Trophoblast cell (in vitro differentiated cells and primary cell): ENCODE results near the gene FSCN2.
A peak's percentile ranks its signal among the peaks of the same experiment; 100 is the strongest.

Experiments
- DNase-seq, 2 donors: peaks; one replicate each; pipeline ENCODE4 v3.0.0-alpha.2; 2016
- H2AFZ ChIP-seq: 2 replicates; pipeline ENCODE4 v1.6.1; 2013; ENCODE audit warnings: low read length, moderate library complexity, mild to moderate bottlenecking; ENCODE audit not compliant: insufficient read depth, poor library complexity
- H2AK5ac ChIP-seq: 2 replicates; pipeline ENCODE4 v1.6.1; 2013; ENCODE audit warnings: mild to moderate bottlenecking, low read length
- H2BK120ac ChIP-seq: 2 replicates; pipeline ENCODE4 v1.6.1; 2013; ENCODE audit warnings: low read length, mild to moderate bottlenecking, moderate library complexity; ENCODE audit not compliant: insufficient read depth, poor library complexity
- H2BK12ac ChIP-seq: 2 replicates; pipeline ENCODE4 v1.6.1; 2013; ENCODE audit warnings: mild to moderate bottlenecking, low read length, moderate library complexity
- H2BK5ac ChIP-seq: 2 replicates; pipeline ENCODE4 v1.6.1; 2013; ENCODE audit warnings: low read length, low read depth, moderate library complexity, mild to moderate bottlenecking; ENCODE audit not compliant: poor library complexity
- H3K14ac ChIP-seq: 2 replicates; pipeline ENCODE4 v1.6.1; 2013; ENCODE audit warnings: mild to moderate bottlenecking, low read length
- H3K18ac ChIP-seq: 2 replicates; pipeline ENCODE4 v1.6.1; 2013; ENCODE audit warnings: mild to moderate bottlenecking, low read length
- H3K23ac ChIP-seq: 2 replicates; pipeline ENCODE4 v1.6.1; 2013; ENCODE audit warnings: low read length
- H3K27ac ChIP-seq: 2 replicates; pipeline ENCODE4 v1.5.1; 2013; ENCODE audit warnings: low read depth, mild to moderate bottlenecking, inconsistent platforms, low read length, moderate library complexity
- H3K27me3 ChIP-seq: 2 replicates; pipeline ENCODE4 v1.6.1; 2013; ENCODE audit warnings: inconsistent platforms, mild to moderate bottlenecking, low read length, moderate library complexity; ENCODE audit not compliant: insufficient read depth
- H3K36me3 ChIP-seq, 2 experiments: 1 replicate in 1 of 2; 2 replicates in 1 of 2; pipeline ENCODE4 v1.6.1; 2013; ENCODE audit warnings: low read length in 2 of 2, mild to moderate bottlenecking in 2 of 2, moderate library complexity in 1 of 2; ENCODE audit not compliant: insufficient read depth in 2 of 2, control insufficient read depth in 1 of 2
- H3K4ac ChIP-seq: 2 replicates; pipeline ENCODE4 v1.6.1; 2013; ENCODE audit warnings: low read depth, mild to moderate bottlenecking, low read length, moderate library complexity
- H3K4me1 ChIP-seq, 2 experiments: 1 replicate in 1 of 2; 2 replicates in 1 of 2; pipeline ENCODE4 v1.6.1; 2013; ENCODE audit warnings: low read length in 2 of 2, mild to moderate bottlenecking in 2 of 2, moderate library complexity in 1 of 2; ENCODE audit not compliant: insufficient read depth in 2 of 2, control insufficient read depth in 1 of 2
- H3K4me2 ChIP-seq: 2 replicates; pipeline ENCODE4 v1.6.1; 2013; ENCODE audit warnings: inconsistent platforms, mild to moderate bottlenecking, low read length, moderate library complexity
- H3K4me3 ChIP-seq: 2 replicates; pipeline ENCODE4 v1.5.1; 2013; ENCODE audit warnings: mild to moderate bottlenecking, low read depth, low read length, inconsistent platforms
- H3K79me1 ChIP-seq: one replicate; pipeline ENCODE4 v1.6.1; 2013; ENCODE audit warnings: low read length
- H3K79me2 ChIP-seq: 2 replicates; pipeline ENCODE4 v1.6.1; 2013; ENCODE audit warnings: low read length, mild to moderate bottlenecking; ENCODE audit not compliant: control insufficient read depth, insufficient read depth, poor library complexity
- H3K9ac ChIP-seq: 2 replicates; pipeline ENCODE4 v1.6.1; 2013; ENCODE audit warnings: mild to moderate bottlenecking, low read length
- H3K9me3 ChIP-seq: 2 replicates; pipeline ENCODE4 v1.6.1; 2013; ENCODE audit warnings: low read depth, mild to moderate bottlenecking, control low read depth, inconsistent platforms, low read length; ENCODE audit not compliant: insufficient read depth
- H4K12ac ChIP-seq: 2 replicates; pipeline ENCODE4 v1.6.1; 2013; ENCODE audit warnings: low read depth, mild to moderate bottlenecking, low read length, moderate library complexity
- H4K8ac ChIP-seq: 2 replicates; pipeline ENCODE4 v1.6.1; 2013; ENCODE audit warnings: low read depth, mild to moderate bottlenecking, low read length, moderate library complexity
- H4K91ac ChIP-seq: one replicate; pipeline ENCODE4 v1.6.1; 2013; ENCODE audit warnings: low read depth, mild to moderate bottlenecking, low read length, moderate library complexity
- WGBS: extraction: QIAGEN DNeasy Blood & Tissue Kit; methylation state at CpG from one replicate; pipeline ENCODE4 v1.1.7; 2013; ENCODE audit warnings: missing lambda C conversion rate; ENCODE audit not compliant: insufficient read length, insufficient coverage; ENCODE audit errors: extremely low coverage; 5-methylcytosine and 5-hydroxymethylcytosine counted together

The FSCN2 gene

GRCh38 chr17:81508639-81509206 is 19.5 kb upstream of the FSCN2 start:
- Histone ChIP-seq H3K23ac (no peak overlapping the region), H2BK5ac (no peak overlapping the region), H3K9me3 (peaks cover 8% of the 10 kb centered on the region), H3K14ac (no peak overlapping the region), H3K4me2 (peak overlapping the region; percentile 70), H3K27ac (no peak overlapping the region), H3K79me2 (peaks cover 32% of the 10 kb centered on the region), H2BK120ac (no peak overlapping the region), H3K27me3 (no peaks in the 10 kb centered on the region), H3K9ac (no peak overlapping the region), H3K36me3 (peaks cover 30 to 38% of the 10 kb centered on the region in 2 experiments), H4K12ac (no peak overlapping the region), H3K79me1 (peaks cover 15% of the 10 kb centered on the region), H4K8ac (no peak overlapping the region), H3K4ac (no peak overlapping the region), H3K4me3 (no peak overlapping the region), H2BK12ac (no peak overlapping the region), H3K4me1 (peaks cover 2 to 3% of the 10 kb centered on the region in 2 experiments), H3K18ac (no peak overlapping the region), H2AK5ac (no peak overlapping the region), H4K91ac (no peak overlapping the region), H2AFZ (no peak overlapping the region)
- WGBS: no CpG with 5 or more reads among the region's 10 CpGs
- peak; percentile 46 to 77 for DNase-seq

GRCh38 chr17:81509207-81509971 is 18.8 kb upstream of the FSCN2 start:
- Histone ChIP-seq H3K9me3 (peaks cover 8% of the 10 kb centered on the region), H3K79me2 (peaks cover 39% of the 10 kb centered on the region), H2AK5ac (no peak overlapping the region), H2AFZ (no peak overlapping the region), H3K79me1 (peaks cover 21% of the 10 kb centered on the region), H3K4me3 (peak overlapping the region; percentile 63), H2BK5ac (peak overlapping the region; percentile 22), H4K12ac (no peak overlapping the region), H3K23ac (no peak overlapping the region), H4K8ac (no peak overlapping the region), H2BK12ac (no peak overlapping the region), H3K36me3 (peaks cover 30 to 38% of the 10 kb centered on the region in 2 experiments), H3K4me1 (peaks cover 3 to 6% of the 10 kb centered on the region in 2 experiments), H3K4ac (peak overlapping the region; percentile 70), H3K27me3 (no peaks in the 10 kb centered on the region), H3K14ac (no peak overlapping the region), H3K4me2 (peak overlapping the region; percentile 70), H3K27ac (peak overlapping the region; percentile 10), H3K9ac (peak overlapping the region; percentile 57), H3K18ac (no peak overlapping the region), H4K91ac (no peak overlapping the region), H2BK120ac (no peak overlapping the region)
- no CpG with 5 or more reads among the region's 12 CpGs for WGBS
- DNase-seq: peak; percentile 48 to 63

DNA sequence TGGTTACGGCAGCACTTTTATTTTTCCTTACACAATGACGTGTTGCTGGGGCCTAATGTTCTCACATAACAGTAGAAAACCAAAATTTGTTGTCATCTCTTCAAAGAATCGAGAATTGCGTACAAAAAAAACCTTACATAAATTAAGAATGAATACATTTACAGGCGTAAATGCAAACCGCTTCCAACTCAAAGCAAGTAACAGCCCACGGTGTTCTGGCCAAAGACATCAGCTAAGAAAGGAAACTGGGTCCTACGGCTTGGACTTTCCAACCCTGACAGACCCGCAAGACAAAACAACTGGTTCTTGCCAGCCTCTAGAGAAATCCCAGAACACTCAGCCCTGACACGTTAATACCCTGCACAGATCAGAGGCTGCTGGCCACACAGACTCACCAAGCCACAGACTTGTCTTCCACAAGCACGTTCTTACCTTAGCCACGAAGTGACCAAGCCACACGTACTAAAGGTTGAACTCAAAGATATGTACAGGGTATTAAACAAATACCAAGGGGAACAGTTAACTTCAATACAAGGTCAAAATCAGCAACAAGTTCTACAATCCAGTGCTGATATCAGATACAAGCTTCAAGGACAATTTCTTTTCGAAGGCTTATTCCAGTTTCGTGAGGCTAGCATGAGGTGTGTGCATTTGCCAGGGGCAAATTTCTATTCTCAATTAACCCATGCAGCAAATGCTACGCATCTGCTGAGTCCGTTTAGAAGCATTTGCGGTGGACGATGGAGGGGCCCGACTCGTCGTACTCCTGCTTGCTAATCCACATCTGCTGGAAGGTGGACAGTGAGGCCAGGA is 18.0 kb upstream of the FSCN2 start:
- WGBS: no CpG with 5 or more reads among the region's 22 CpGs
- Histone ChIP-seq H3K36me3 (peaks cover 30 to 38% of the 10 kb centered on the region in 2 experiments), H3K23ac (no peak overlapping the region)

DNA sequence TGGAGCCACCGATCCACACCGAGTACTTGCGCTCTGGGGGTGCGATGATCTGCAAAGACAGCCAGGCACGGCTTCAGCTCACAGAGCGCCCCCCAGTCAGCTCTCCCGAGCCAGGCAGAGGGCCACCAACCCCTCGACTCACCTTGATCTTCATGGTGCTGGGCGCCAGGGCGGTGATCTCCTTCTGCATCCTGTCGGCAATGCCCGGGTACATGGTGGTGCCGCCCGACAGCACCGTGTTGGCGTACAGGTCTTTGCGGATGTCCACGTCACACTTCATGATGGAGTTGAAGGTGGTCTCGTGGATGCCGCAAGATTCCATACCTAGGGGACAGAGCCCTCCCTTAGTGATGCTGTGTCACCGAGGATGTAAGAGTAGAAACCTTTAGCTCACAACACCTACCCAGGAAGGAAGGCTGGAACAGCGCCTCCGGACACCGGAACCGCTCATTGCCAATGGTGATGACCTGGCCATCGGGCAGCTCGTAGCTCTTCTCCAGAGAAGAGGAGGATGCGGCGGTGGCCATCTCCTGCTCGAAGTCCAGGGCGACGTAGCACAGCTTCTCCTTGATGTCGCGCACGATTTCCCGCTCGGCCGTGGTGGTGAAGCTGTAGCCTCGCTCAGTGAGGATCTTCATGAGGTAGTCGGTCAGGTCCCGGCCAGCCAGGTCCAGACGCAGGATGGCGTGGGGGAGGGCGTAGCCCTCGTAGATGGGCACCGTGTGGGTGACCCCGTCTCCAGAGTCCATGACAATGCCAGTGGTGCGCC is 17.2 kb upstream of the FSCN2 start:
- Histone ChIP-seq H2AFZ (no peak overlapping the region), H3K79me1 (peaks cover 29% of the 10 kb centered on the region), H3K9ac (peak overlapping the region; percentile 90), H4K12ac (no peak overlapping the region), H3K14ac (no peak overlapping the region), H3K23ac (no peak overlapping the region), H4K91ac (no peak overlapping the region), H2AK5ac (no peak overlapping the region), H2BK5ac (no peak overlapping the region), H3K9me3 (peaks cover 8% of the 10 kb centered on the region), H3K36me3 (peaks cover 30 to 38% of the 10 kb centered on the region in 2 experiments), H2BK12ac (no peak overlapping the region), H3K27ac (no peak overlapping the region), H3K27me3 (no peaks in the 10 kb centered on the region), H3K4me3 (peak overlapping the region; percentile 94), H3K4me1 (peaks cover 10 to 11% of the 10 kb centered on the region in 2 experiments), H4K8ac (no peak overlapping the region), H2BK120ac (no peak overlapping the region), H3K4ac (peak overlapping the region; percentile 82), H3K79me2 (peaks cover 45% of the 10 kb centered on the region), H3K18ac (no peak overlapping the region), H3K4me2 (peak overlapping the region; percentile 70)
- no CpG with 5 or more reads among the region's 48 CpGs for WGBS
- DNase-seq: peak in 1 of 2 donors; percentile 24

More for the DNA sequence above, 18.0 kb upstream of the FSCN2 start:
- peaks cover 3 to 6% of the 10 kb centered on the region in 2 experiments for H3K4me1 ChIP-seq
- no peak overlapping the region for H2BK12ac ChIP-seq
- peak overlapping the region; percentile 94 for H3K4me3 ChIP-seq
- no peak overlapping the region for H4K12ac ChIP-seq
- no peak overlapping the region for H4K91ac ChIP-seq
- H3K27me3 ChIP-seq: no peaks in the 10 kb centered on the region
- H2BK5ac ChIP-seq: peak overlapping the region; percentile 22
- H3K18ac ChIP-seq: no peak overlapping the region
- no peak overlapping the region for H4K8ac ChIP-seq
- peaks cover 8% of the 10 kb centered on the region for H3K9me3 ChIP-seq
- H2AFZ ChIP-seq: no peak overlapping the region
- H3K27ac ChIP-seq: peak overlapping the region; percentile 10
- no peak overlapping the region for H2AK5ac ChIP-seq
- H3K14ac ChIP-seq: no peak overlapping the region
- H3K79me1 ChIP-seq: peaks cover 26% of the 10 kb centered on the region
- H3K79me2 ChIP-seq: peaks cover 42% of the 10 kb centered on the region
- no peak overlapping the region for H2BK120ac ChIP-seq
- peak overlapping the region; percentile 82 for H3K4ac ChIP-seq
- H3K9ac ChIP-seq: peak overlapping the region; percentile 90
- peak in 1 of 2 donors; percentile 39 for DNase-seq
- peak overlapping the region; percentile 70 for H3K4me2 ChIP-seq
